ENCODE measurements around the gene MAP2K7. TPM values are rescaled to one million over a fixed set of nuclear protein-coding genes. Genes with fewer than 3 reads are reported as not detected.

Gene MAP2K7
- total RNA-seq, 6 experiments from 2014 or later = 9.7 to 22.1 (median 15.6) TPM

DNA sequence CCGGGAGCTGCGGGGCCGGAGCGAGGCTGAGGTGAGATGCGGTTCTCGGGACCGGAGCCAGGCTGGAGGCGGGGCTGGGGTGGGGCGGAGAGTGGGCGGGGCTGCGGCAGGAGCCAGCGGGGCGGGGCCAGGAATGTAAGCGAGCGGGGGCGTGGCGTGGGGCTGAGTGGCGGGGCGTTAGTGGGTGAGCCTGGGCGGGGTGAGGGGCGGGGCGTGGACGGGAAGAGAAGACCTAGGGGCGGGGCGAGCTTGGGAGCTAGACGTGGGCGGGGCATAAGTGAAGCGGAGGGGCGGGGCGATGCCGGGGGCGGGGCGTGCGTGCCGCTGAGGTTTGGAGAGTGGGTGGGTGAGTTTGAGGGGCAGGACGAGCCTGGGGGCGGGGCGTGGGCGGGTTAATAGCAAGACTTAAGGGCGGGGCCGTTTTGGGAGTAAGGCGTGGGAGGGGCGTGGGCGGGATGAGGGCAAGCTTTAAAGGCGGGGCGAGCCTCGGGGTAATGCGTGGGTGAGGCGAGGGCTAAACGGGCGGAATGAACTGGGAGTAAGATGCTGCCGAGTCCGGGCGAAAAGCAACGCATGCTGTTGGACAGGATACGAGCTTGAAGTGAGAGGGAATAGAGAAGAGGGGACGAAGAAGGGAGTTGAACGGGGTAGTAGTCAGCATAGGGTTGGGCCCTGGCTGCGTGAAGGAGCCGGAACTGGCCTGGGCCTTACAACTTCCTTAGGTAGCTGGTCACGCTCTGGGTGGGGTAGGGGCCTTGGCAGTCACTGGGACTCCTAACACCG is 17.0 kb downstream of the MAP2K7 start:
- WGBS (ENCODE audit: insufficient coverage, low coverage, low lambda C conversion rate, missing lambda C conversion rate) = 2% methylated on average over 53 of the region's 62 CpGs
- Histone ChIP-seq H3K27ac (peak overlapping the region; percentile 66 to 81 (median 72)), H3K4me1 (peaks cover 0 to 46% (median 15%) of the 10 kb centered on the region in 4 donors), H3K9me3 (no peaks in the 10 kb centered on the region), H3K27me3 (no peaks in the 10 kb centered on the region), H3K36me3 (peaks cover 0 to 8% (median 0%) of the 10 kb centered on the region in 4 donors), H3K4me3 (peak overlapping the region; percentile 83 to 95 (median 85))
- peak; percentile 78 to 86 (median 82) for ATAC-seq
- DNase-seq = peak; percentile 100
- TF ChIP-seq POLR2A (IDR thresholded peaks at IDR 0.05) (no peak), CTCF (IDR thresholded peaks at IDR 0.05) (no peak)
- intact Hi-C loops (cut with DNase I) = no loop called here

GRCh38 chr19:7921302-7921966 is 17.8 kb downstream of the MAP2K7 start:
- TF ChIP-seq POLR2A (IDR thresholded peaks at IDR 0.05) (no peak), CTCF (IDR thresholded peaks at IDR 0.05) (no peak)
- Histone ChIP-seq H3K27ac (peak overlapping the region; percentile 15 to 72 (median 36)), H3K27me3 (no peaks in the 10 kb centered on the region), H3K4me1 (peaks cover 0 to 39% (median 15%) of the 10 kb centered on the region in 4 donors), H3K36me3 (peaks cover 0 to 8% (median 0%) of the 10 kb centered on the region in 4 donors), H3K9me3 (no peaks in the 10 kb centered on the region), H3K4me3 (peak overlapping the region; percentile 32 to 36 (median 33))
- ATAC-seq = no peak
- DNase-seq = peak; percentile 47 to 62 (median 56)
- WGBS (ENCODE audit: insufficient coverage, low coverage, low lambda C conversion rate, missing lambda C conversion rate) = no CpG with 5 or more reads among the region's 17 CpGs
- intact Hi-C loops (cut with DNase I) = no loop called here

GRCh38 chr19:7921967-7922835 is 18.5 kb downstream of the MAP2K7 start:
- no peak for ATAC-seq
- H3K4me1 ChIP-seq = peaks cover 0 to 32% (median 15%) of the 10 kb centered on the region in 4 donors
- WGBS (ENCODE audit: insufficient coverage, low coverage, low lambda C conversion rate, missing lambda C conversion rate) = no CpG with 5 or more reads among the region's 31 CpGs

More at GRCh38 chr19:7921967-7922835, 18.5 kb downstream of the MAP2K7 start:
- TF ChIP-seq CTCF (IDR thresholded peaks at IDR 0.05) (no peak), POLR2A (IDR thresholded peaks at IDR 0.05) (no peak)
- H3K27me3 ChIP-seq = no peaks in the 10 kb centered on the region
- no peak overlapping the region for H3K27ac ChIP-seq
- peaks cover 0 to 8% (median 0%) of the 10 kb centered on the region in 4 donors for H3K36me3 ChIP-seq
- no peaks in the 10 kb centered on the region for H3K9me3 ChIP-seq
- DNase-seq = peak; percentile 32 to 62 (median 51)
- intact Hi-C loops (cut with DNase I) = no loop called here
- H3K4me3 ChIP-seq = no peak overlapping the region
